ENCODE data around the gene ADGRB2. TPM values are rescaled to one million over a fixed set of nuclear protein-coding genes. Genes with fewer than 3 reads are reported as not detected.

ADGRB2 gene
- polyA plus RNA-seq, 3 donors = not detected

DNA sequence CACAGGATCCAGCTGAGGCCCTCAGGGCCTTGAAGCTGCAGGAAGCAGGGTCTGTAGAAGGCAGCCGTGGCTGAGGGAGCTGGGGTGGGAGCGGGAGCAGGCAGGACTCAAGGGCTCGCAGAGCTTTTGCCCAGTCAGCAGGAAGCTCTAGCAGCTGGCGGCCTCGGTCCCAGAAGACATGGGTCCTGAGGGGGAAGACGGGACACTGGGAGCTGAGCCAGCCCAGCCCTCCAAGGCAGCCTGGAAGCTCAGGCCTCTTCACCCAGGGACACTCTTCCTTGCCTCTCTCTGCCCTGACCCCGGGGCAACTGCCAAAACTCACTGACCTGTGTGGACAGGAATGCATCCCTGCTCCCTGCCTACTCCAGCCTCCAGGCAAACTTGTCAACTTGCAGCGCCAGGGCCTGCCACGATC is 8.9 kb downstream of the ADGRB2 start:
- WGBS (ENCODE audit: insufficient coverage) = 87% methylated on average over 8 of the region's 9 CpGs
- H3K27ac Mint-ChIP-seq = peak overlapping the region in 1 of 7 donors; percentile 65

DNA sequence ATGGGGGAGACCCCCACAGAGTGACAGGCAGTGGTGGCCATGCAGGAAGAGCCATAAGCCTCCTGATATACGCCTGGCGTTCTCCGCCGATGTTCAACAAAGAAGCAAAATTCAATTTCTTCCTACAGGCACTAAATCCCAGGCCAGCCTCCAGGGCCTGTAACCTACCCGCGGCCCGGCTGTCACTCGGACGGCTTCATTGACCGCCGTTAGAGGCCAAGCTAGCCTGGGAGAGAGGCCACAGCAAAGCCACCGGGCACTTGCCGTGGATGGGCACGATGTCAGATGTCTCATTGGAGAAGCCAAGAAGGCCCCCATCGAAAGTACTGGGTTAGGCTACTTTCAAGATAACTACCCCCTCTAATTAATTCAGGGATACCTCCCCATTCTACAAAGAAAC is 9.7 kb downstream of the ADGRB2 start:
- no peak overlapping the region for H3K27ac Mint-ChIP-seq
- TF ChIP-seq, protein P1, sequence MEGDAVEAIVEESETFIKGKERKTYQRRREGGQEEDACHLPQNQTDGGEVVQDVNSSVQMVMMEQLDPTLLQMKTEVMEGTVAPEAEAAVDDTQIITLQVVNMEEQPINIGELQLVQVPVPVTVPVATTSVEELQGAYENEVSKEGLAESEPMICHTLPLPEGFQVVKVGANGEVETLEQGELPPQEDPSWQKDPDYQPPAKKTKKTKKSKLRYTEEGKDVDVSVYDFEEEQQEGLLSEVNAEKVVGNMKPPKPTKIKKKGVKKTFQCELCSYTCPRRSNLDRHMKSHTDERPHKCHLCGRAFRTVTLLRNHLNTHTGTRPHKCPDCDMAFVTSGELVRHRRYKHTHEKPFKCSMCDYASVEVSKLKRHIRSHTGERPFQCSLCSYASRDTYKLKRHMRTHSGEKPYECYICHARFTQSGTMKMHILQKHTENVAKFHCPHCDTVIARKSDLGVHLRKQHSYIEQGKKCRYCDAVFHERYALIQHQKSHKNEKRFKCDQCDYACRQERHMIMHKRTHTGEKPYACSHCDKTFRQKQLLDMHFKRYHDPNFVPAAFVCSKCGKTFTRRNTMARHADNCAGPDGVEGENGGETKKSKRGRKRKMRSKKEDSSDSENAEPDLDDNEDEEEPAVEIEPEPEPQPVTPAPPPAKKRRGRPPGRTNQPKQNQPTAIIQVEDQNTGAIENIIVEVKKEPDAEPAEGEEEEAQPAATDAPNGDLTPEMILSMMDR (IDR thresholded peaks at IDR 0.05) = no peak
- DNase-seq = no peak
- Histone ChIP-seq H3K4me3 (replicated peaks in 1 of 3; ENCODE audit: low read depth in 2 of 3, low read length in 3 of 3) (no peak overlapping the region), H3K9me3 (replicated peaks in 1 of 2; ENCODE audit: control insufficient read depth in 1 of 2, insufficient read depth in 1 of 2, low read length in 2 of 2) (no peaks in the 10 kb centered on the region), H3K36me3 (replicated peaks in 1 of 2; ENCODE audit: control insufficient read depth in 1 of 2, insufficient read depth in 2 of 2, low read length in 2 of 2) (no peaks in the 10 kb centered on the region), H3K79me2 (ENCODE audit: insufficient read depth, low read length) (no peaks in the 10 kb centered on the region), H4K20me1 (ENCODE audit: insufficient read depth, low read length) (no peaks in the 10 kb centered on the region), H3K9ac (ENCODE audit: insufficient read depth, low read length, poor library complexity, severe bottlenecking) (no peak overlapping the region), H3K27me3 (ENCODE audit: control insufficient read depth in 2 of 2, insufficient read depth in 2 of 2, low read length in 2 of 2) (peaks cover under 1 to 26% of the 10 kb centered on the region in 2 donors), H3K4me1 (ENCODE audit: control insufficient read depth in 1 of 2, insufficient read depth in 2 of 2, low read length in 2 of 2) (peaks cover 5 to 11% of the 10 kb centered on the region in 2 donors), H2AFZ (ENCODE audit: insufficient read depth, low read depth, low read length, poor library complexity, severe bottlenecking) (no peak overlapping the region), H3K27ac (ENCODE audit: low read depth in 1 of 2, low read length in 2 of 2) (no peak overlapping the region), H3K4me2 (replicated peaks; ENCODE audit: extremely low read depth, low read length, poor library complexity, severe bottlenecking) (no peak overlapping the region)
- H3K4me3 Mint-ChIP-seq = no peak overlapping the region
- peaks cover 23 to 41% (median 28%) of the 10 kb centered on the region in 3 donors for H3K27me3 Mint-ChIP-seq (ENCODE audit: low read depth in 3 of 3)
- H3K9me3 Mint-ChIP-seq = peaks cover 0 to 2% (median 0%) of the 10 kb centered on the region in 7 donors
- intact Hi-C loops (cut with micrococcal nuclease) = no loop called here
- peaks cover 13% of the 10 kb centered on the region for H3K4me1 Mint-ChIP-seq
- H3K36me3 Mint-ChIP-seq = no peaks in the 10 kb centered on the region
- 96% methylated on average over 13 of the region's 15 CpGs for WGBS (ENCODE audit: insufficient coverage)

More for the DNA sequence above, 8.9 kb downstream of the ADGRB2 start:
- Mint-ChIP-seq H3K9me3 (peaks cover 0 to 2% (median 0%) of the 10 kb centered on the region in 7 donors), H3K4me3 (no peak overlapping the region), H3K4me1 (peaks cover 13% of the 10 kb centered on the region), H3K36me3 (peaks cover 2 to 4% of the 10 kb centered on the region in 2 donors), H3K27me3 (ENCODE audit: low read depth in 3 of 3) (peaks cover 27 to 46% (median 33%) of the 10 kb centered on the region in 3 donors)
- Histone ChIP-seq H3K9ac (ENCODE audit: insufficient read depth, low read length, poor library complexity, severe bottlenecking) (no peak overlapping the region), H2AFZ (ENCODE audit: insufficient read depth, low read depth, low read length, poor library complexity, severe bottlenecking) (no peak overlapping the region), H4K20me1 (ENCODE audit: insufficient read depth, low read length) (no peaks in the 10 kb centered on the region), H3K36me3 (replicated peaks in 1 of 2; ENCODE audit: control insufficient read depth in 1 of 2, insufficient read depth in 2 of 2, low read length in 2 of 2) (no peaks in the 10 kb centered on the region), H3K79me2 (ENCODE audit: insufficient read depth, low read length) (no peaks in the 10 kb centered on the region), H3K9me3 (replicated peaks in 1 of 2; ENCODE audit: control insufficient read depth in 1 of 2, insufficient read depth in 1 of 2, low read length in 2 of 2) (no peaks in the 10 kb centered on the region), H3K4me2 (replicated peaks; ENCODE audit: extremely low read depth, low read length, poor library complexity, severe bottlenecking) (no peak overlapping the region), H3K27ac (ENCODE audit: low read depth in 1 of 2, low read length in 2 of 2) (no peak overlapping the region), H3K4me3 (replicated peaks in 1 of 3; ENCODE audit: low read depth in 2 of 3, low read length in 3 of 3) (no peak overlapping the region), H3K4me1 (ENCODE audit: control insufficient read depth in 1 of 2, insufficient read depth in 2 of 2, low read length in 2 of 2) (peaks cover 5 to 10% of the 10 kb centered on the region in 2 donors), H3K27me3 (ENCODE audit: control insufficient read depth in 2 of 2, insufficient read depth in 2 of 2, low read length in 2 of 2) (peaks cover 7 to 33% of the 10 kb centered on the region in 2 donors)
- no peak for DNase-seq
- intact Hi-C loops (cut with micrococcal nuclease) = no loop called here
- TF ChIP-seq, protein P1 (IDR thresholded peaks at IDR 0.05) = no peak

Data from CD14-positive monocyte (primary cell).